GM19468 (cell line): ENCODE measurements around the gene BANK1.
"Not testable (repeated sequence)": the region's sequence is repeated elsewhere in the genome, so short reads cannot be mapped to it uniquely, and the experiment has no call there.

Experiments used
- ATAC-seq: cut with Tn5 transposase; IDR thresholded peaks from one replicate; pipeline ENCODE4 v1.9.1; 2021; ENCODE audit warnings: mild to moderate bottlenecking, moderate library complexity, moderate number of reproducible peaks; ENCODE audit not compliant: unreplicated experiment; ENCODE audit errors: extremely low read depth

Gene BANK1

GRCh38 chr4:101871962-101872676 is 81.6 kb downstream of the BANK1 start:
- ATAC-seq: no peak

DNA sequence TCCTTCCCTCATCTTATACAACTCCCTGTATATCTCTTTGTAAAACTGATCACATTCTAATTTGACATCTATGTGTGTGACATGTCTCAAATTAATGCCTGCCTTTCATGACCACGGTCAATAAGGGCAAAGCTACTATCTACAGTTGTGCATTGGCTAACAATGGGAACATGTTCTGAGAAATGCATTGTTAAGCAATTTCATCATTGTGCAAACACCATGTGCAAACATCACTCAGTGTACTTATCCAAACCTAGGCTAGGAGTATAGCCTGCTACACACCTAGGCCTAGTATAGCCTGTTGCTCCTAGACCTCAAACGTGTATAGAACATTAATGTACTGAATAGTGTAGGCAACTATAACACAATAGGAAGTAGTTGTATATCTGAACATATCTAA is 95.0 kb downstream of the BANK1 start:
- ATAC-seq: no peak

DNA sequence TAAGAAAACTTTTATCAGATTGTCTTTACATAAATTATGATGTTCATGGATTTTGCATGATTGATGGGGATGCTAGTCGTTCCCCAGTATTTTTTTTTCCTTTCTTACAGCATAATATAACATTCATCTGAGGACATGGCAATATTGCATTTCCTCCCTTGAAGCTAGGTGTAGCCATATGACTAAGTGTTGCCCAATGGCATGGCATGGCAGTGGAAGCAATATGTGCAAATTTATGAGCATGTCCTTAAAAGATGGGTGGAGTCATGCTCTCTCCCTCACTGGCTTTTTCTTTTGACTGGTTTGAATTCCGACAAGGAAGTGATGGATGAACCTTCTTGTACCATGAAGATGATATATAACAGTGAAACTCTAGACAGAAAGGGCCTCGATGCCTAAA is 96.3 kb downstream of the BANK1 start:
- ATAC-seq: no peak

GRCh38 chr4:101888472-101888871 is 97.9 kb downstream of the BANK1 start:
- no peak for ATAC-seq

DNA sequence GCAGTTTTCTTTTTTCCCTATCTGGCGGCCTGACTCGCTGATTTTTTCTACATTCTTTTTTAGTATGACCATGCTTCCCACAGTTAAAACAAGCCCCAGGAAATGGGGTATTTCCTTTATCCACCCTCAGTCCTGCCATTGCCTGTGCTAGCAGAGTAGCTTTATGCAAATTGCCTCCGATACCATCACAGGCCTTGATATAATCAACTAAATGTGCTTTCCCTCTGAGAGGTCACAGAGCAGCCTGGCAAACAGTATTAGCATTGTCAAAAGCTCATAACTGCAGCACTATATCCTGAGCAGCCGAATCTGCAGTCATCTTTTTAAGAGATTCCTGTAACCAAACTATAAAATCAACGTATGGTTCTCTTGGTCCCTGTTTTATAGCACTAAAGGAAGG is 115.0 kb downstream of the BANK1 start:
- not testable (repeated sequence) for ATAC-seq

DNA sequence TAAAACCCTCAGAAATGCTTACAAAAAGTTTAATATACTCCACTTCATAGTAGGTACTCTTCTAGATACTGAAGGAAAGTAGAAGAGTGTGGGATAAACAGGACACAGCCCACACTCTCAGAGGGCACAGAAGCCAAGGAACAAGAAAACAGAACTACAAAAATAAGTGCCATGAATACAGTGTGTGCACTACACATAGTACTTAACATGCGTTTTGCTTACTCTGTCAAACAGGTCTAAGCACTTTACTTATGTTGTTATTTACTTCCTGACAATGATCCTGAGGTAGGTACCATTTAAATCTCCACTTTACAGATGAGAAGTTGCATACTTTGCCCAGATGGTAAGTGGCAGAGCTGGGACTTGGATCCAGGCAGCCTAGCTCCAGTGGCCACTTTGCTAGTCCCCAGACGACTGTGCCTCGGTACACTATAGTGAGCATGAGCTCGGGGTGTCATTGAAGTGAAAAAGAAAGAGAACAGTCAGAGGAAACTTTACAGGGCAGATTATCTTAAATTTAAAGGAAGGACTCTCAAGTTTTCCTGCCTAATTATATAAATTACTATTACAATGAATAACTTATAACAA is 120.3 kb downstream of the BANK1 start:
- no peak for ATAC-seq

GRCh38 chr4:101911616-101912015 is 121.1 kb downstream of the BANK1 start:
- no peak for ATAC-seq

DNA sequence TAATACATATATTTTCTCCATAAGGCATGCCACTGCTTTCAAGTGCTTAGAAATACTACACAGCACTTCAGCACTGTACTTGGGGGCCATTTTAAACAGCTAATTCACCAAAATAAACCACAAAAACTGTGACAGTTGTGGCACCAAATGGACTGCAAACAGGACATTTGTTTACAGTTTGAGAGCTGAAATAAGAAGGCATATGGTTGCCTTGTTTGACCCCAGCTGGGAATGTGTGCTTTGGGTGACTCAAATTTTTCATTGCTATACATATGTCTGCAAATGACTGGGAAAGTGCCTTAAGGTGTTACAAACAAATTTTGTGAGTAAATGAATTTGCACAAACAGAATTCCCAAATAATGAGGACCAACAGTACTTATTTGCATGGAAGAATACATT is 124.2 kb downstream of the BANK1 start:
- ATAC-seq: no peak

DNA sequence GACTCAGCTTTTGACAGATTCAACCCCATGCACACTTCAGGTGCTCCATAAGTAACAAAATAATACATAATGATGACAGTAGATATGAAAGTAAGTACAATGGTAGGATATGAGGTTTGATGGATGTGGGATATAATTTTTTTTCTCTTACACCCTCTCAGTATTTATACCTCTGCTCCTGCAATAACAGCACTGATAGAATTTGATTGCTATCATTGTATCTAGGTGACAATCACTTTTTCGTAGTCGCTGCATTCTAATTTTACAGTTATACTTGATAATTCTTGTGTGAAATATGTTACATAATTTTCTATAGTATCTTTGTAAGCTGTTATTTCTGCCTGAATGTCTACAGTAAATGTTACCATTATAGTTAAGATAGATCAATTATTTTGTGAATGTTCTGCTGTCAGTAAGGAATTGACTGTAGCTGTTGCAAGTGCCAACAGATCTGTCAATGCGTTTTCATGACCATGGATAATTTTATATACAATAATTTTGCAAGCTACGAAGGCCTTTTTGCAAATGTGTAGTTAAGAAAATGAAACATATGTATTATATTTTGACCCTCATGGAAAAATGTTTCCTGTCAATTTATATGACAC is 128.9 kb downstream of the BANK1 start:
- ATAC-seq: no peak

DNA sequence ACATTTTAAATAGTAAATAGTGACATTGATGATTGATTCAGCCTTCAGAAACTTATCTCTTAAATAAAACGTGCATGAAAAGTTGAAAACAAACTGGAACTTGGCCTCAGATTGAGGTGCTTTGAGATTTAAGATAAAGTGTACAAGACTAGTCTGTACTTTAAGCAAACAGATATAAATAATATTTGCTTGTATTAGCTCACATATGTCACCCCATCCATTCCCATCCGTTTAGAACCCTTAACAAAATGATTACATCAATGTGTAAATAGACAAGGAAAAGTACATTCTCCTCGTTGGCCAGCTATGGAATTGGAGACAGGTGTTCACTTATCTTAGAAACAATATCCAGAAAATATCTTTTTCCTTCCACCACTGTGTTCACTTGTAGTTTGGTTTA is 130.8 kb downstream of the BANK1 start:
- no peak for ATAC-seq

DNA sequence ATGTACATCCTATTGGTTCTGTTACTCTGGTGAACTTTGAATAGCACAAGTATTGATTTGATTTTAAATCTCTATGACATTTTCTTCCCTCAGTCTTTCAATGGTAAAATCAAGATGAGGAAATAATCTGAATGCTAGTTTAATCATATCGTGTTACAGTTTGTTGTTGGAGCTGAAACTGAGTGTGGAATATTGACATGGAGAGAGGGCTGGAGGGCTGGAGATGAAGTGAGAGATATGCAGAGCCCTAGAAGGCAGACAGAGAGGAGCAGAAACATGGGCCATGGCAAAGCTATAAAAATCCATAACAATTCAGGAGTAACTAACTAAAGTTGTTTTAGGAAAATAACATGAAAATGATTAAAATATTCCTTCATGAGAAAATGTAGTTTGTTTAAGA is 141.1 kb downstream of the BANK1 start:
- no peak for ATAC-seq

GRCh38 chr4:101933855-101934254 is 143.3 kb downstream of the BANK1 start:
- ATAC-seq: no peak

- ATAC-seq: no peak
These were observed 148.3 kb downstream of the BANK1 start for GRCh38 chr4:101938836-101939235.

GRCh38 chr4:101941816-101942358 is 151.4 kb downstream of the BANK1 start:
- ATAC-seq: no peak

DNA sequence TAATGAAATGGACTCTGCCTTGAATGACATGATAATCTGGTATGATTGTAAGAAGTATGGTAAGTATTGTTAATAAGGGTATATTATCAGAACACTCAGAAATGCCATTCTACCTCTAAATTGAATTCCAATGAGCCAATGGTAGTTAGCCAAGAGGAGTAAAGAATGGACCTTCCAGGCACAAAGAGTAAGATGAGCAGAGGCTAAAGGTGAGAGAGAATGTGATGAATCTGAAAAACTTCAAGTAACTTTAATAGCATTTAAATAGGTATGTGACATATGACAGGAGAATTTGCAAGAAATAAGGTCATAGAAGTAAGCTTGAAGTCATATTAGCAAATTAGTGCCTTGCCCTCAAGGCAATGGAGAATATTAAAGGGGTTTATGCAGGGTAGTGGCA is 152.4 kb downstream of the BANK1 start:
- ATAC-seq: no peak

GRCh38 chr4:101944649-101945048 is 154.1 kb downstream of the BANK1 start:
- no peak for ATAC-seq

DNA sequence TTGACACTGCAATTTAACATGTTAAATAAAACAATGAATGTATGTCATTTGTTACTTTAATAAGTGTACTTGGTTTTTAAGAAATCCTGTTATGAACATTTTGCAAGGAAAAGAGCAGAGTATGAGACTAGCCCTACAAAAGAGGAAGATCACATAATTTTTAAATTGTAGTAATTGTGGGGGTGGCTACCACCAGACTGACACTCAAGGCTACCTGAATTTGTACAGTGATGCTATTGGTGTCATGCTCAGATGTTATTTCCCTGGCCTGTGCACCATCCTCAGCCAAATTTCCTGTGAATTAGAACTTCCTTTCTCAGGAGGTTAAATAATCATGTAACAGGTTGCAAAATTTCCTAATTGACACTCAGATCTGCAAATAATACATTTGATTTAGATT is 157.5 kb downstream of the BANK1 start:
- ATAC-seq: no peak

DNA sequence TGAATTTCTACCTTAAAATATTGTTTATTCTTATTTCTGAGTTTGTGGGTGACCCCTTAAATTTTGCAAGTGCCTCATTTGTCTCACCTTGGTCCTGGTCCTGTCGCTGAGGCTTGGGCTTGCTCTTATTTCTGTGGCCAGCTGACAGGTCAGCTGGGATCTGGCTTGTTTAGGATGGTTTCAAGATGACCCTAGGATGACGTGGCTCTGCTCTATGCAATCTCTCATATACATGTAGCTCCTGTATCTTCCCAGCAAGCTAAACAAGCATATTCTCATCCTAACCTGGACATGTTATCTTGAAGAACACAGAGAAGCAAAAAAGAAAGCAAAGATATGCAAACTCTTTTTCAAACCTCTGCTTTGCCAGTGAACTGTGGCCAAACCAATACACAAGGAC is 158.4 kb downstream of the BANK1 start:
- no peak for ATAC-seq

DNA sequence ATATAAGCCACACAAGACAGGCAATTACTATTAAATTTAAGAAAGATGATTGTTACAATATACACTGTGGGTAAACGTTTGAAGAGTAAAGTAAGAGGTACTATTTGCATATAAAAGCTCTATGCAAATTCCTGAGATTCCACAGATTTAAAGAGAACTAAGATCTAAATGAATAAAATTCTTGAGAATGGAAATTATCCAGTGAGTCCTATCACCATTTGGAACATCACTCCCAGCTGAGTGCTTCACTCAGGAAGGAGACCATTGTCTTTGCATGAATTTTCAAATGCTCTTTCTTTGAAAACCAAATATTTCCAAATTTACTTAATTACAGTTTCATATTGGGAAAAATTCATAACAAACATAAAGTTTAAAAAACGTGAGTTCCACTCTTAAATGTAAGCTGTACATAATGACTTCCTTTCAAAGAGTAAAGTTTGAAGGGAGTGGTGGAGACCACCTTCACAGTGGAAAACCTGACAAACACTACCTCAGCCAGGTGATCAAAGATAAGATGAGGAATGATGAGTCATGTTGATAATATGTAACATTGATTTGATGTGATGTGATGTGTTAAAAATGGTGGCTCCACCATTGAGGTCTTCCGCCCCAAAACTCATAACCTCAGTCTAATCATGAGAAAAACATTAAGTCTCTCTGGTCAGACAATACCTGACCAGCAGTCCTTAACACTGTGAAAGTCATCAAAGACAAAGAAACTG is 159.9 kb downstream of the BANK1 start:
- no peak for ATAC-seq

- ATAC-seq: no peak
These were observed 162.5 kb downstream of the BANK1 start for GRCh38 chr4:101952985-101953384.

DNA sequence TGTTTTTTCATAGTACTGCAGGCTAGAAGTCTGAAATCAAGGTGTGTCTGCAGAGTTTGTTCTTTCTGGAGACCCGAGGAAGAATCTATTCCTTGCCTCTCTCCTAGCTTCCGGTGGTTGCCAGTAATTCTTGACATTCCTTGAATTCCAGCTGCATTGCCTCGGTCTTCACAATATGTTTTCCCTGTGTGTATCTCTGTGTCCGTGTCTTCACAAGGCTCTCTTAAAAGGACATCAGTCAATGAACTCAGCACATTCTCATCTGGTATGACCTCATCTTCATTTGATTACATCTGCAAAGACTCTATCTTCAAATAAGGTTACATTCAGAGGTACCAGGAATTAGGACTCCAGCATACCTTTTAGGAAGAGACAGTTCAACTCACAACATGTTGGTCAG is 163.4 kb downstream of the BANK1 start:
- no peak for ATAC-seq
